ENCODE data around the gene KLHL13.

Gene KLHL13

GRCh38 chrX:117989512-117989911, 127.1 kb downstream of the KLHL13 start:
- DNase-seq (ENCODE audit: low spot score), result no peak
- POLR2A ChIA-PET (ENCODE audit: low non-redundant PET), result no interaction called here

GRCh38 chrX:117987373-117987772, 129.2 kb downstream of the KLHL13 start:
- no peak for DNase-seq (ENCODE audit: low spot score)
- ChIA-PET POLR2A (ENCODE audit: low non-redundant PET) (no interaction called here), CTCF (no interaction called here)
- H3K27ac ChIP-seq, result no peak overlapping the region
- no peak for TF ChIP-seq CTCF (conservative IDR thresholded peaks at IDR 0.05; ENCODE audit: low read depth)

More at GRCh38 chrX:117989512-117989911, 127.1 kb downstream of the KLHL13 start:
- no peak overlapping the region for H3K27ac ChIP-seq
- no peak for TF ChIP-seq CTCF (conservative IDR thresholded peaks at IDR 0.05; ENCODE audit: low read depth)
- CTCF ChIA-PET, result no interaction called here

- ChIA-PET CTCF (interaction anchor here (0.6 to 1.2 kb wide), 4 partner anchors 12 to 1236 kb away, joined by 3 to 4 read pairs (median 4); no protein-coding TSS in a partner anchor), POLR2A (ENCODE audit: low non-redundant PET) (no interaction called here)
- no peak for TF ChIP-seq CTCF (conservative IDR thresholded peaks at IDR 0.05; ENCODE audit: low read depth)
- DNase-seq (ENCODE audit: low spot score), result no peak
- no peak overlapping the region for H3K27ac ChIP-seq
Observed at GRCh38 chrX:117985241-117985640, 131.4 kb downstream of the KLHL13 start.

- no peak for TF ChIP-seq CTCF (conservative IDR thresholded peaks at IDR 0.05; ENCODE audit: low read depth)
- ChIA-PET POLR2A (ENCODE audit: low non-redundant PET) (no interaction called here), CTCF (no interaction called here)
- no peak for DNase-seq (ENCODE audit: low spot score)
- no peak overlapping the region for H3K27ac ChIP-seq
Observed at GRCh38 chrX:117982694-117983392, 133.8 kb downstream of the KLHL13 start.

- no peak overlapping the region for H3K27ac ChIP-seq
- POLR2A ChIA-PET (ENCODE audit: low non-redundant PET), result no interaction called here
- no peak for DNase-seq (ENCODE audit: low spot score)
- no peak for TF ChIP-seq CTCF (conservative IDR thresholded peaks at IDR 0.05; ENCODE audit: low read depth)
- CTCF ChIA-PET, result no interaction called here
Observed at GRCh38 chrX:117978402-117978801, 138.2 kb downstream of the KLHL13 start.

- no peak overlapping the region for H3K27ac ChIP-seq
- ChIA-PET POLR2A (ENCODE audit: low non-redundant PET) (no interaction called here), CTCF (no interaction called here)
- TF ChIP-seq CTCF (conservative IDR thresholded peaks at IDR 0.05; ENCODE audit: low read depth), result no peak
- DNase-seq (ENCODE audit: low spot score), result no peak
Observed at GRCh38 chrX:117977526-117977925, 139.1 kb downstream of the KLHL13 start.

Measured in RWPE1 (cell line).